Activated naive CD8-positive, alpha-beta T cell (primary cell): ENCODE results near the gene PFDN1.

Source experiments
- H3K27ac Mint-ChIP-seq: one replicate; pipeline ENCODE4 v1.8.0; 2021; ENCODE audit warnings: mixed read lengths
- H3K27me3 Mint-ChIP-seq: one replicate; pipeline ENCODE4 v1.8.0; 2021; ENCODE audit warnings: mixed read lengths
- H3K36me3 Mint-ChIP-seq: one replicate; pipeline ENCODE4 v1.8.0; 2021; ENCODE audit warnings: mixed read lengths
- H3K4me1 Mint-ChIP-seq: one replicate; pipeline ENCODE4 v1.8.0; 2021; ENCODE audit warnings: low read depth, mixed read lengths
- H3K4me3 Mint-ChIP-seq: one replicate; pipeline ENCODE4 v1.8.0; 2021; ENCODE audit warnings: mild to moderate bottlenecking, mixed read lengths
- H3K9me3 Mint-ChIP-seq: one replicate; pipeline ENCODE4 v1.8.0; 2021; ENCODE audit warnings: low read depth, mixed read lengths

The PFDN1 gene

GRCh38 chr5:140265845-140266244 is 37.1 kb downstream of the PFDN1 start:
- no peaks in the 10 kb centered on the region for H3K9me3 Mint-ChIP-seq
- no peaks in the 10 kb centered on the region for H3K27me3 Mint-ChIP-seq
- H3K27ac Mint-ChIP-seq = no peak overlapping the region
- peaks cover 40% of the 10 kb centered on the region for H3K4me1 Mint-ChIP-seq
- H3K36me3 Mint-ChIP-seq = peaks cover 13% of the 10 kb centered on the region
- no peak overlapping the region for H3K4me3 Mint-ChIP-seq

- no peaks in the 10 kb centered on the region for H3K9me3 Mint-ChIP-seq
- no peaks in the 10 kb centered on the region for H3K27me3 Mint-ChIP-seq
- peaks cover 52% of the 10 kb centered on the region for H3K4me1 Mint-ChIP-seq
- H3K27ac Mint-ChIP-seq = no peak overlapping the region
- H3K4me3 Mint-ChIP-seq = no peak overlapping the region
- peaks cover 19% of the 10 kb centered on the region for H3K36me3 Mint-ChIP-seq
These were observed 40.1 kb downstream of the PFDN1 start for GRCh38 chr5:140262839-140263238.

GRCh38 chr5:140262221-140262620 is 40.7 kb downstream of the PFDN1 start:
- H3K9me3 Mint-ChIP-seq = no peaks in the 10 kb centered on the region
- no peak overlapping the region for H3K27ac Mint-ChIP-seq
- no peak overlapping the region for H3K4me3 Mint-ChIP-seq
- peaks cover 52% of the 10 kb centered on the region for H3K4me1 Mint-ChIP-seq
- no peaks in the 10 kb centered on the region for H3K27me3 Mint-ChIP-seq
- H3K36me3 Mint-ChIP-seq = peaks cover 22% of the 10 kb centered on the region

- Mint-ChIP-seq H3K4me1 (peaks cover 46% of the 10 kb centered on the region), H3K9me3 (no peaks in the 10 kb centered on the region), H3K27me3 (no peaks in the 10 kb centered on the region), H3K4me3 (no peak overlapping the region), H3K36me3 (peaks cover 22% of the 10 kb centered on the region), H3K27ac (peak overlapping the region; percentile 4)
These were observed 41.3 kb downstream of the PFDN1 start for GRCh38 chr5:140261403-140262171.

- H3K4me1 Mint-ChIP-seq = peaks cover 32% of the 10 kb centered on the region
- H3K36me3 Mint-ChIP-seq = peaks cover 19% of the 10 kb centered on the region
- no peak overlapping the region for H3K27ac Mint-ChIP-seq
- H3K4me3 Mint-ChIP-seq = no peak overlapping the region
- no peaks in the 10 kb centered on the region for H3K9me3 Mint-ChIP-seq
- H3K27me3 Mint-ChIP-seq = no peaks in the 10 kb centered on the region
These were observed 42.7 kb downstream of the PFDN1 start for GRCh38 chr5:140260089-140260656.

- H3K36me3 Mint-ChIP-seq = peaks cover 19% of the 10 kb centered on the region
- no peak overlapping the region for H3K4me3 Mint-ChIP-seq
- peaks cover 29% of the 10 kb centered on the region for H3K4me1 Mint-ChIP-seq
- no peak overlapping the region for H3K27ac Mint-ChIP-seq
- no peaks in the 10 kb centered on the region for H3K9me3 Mint-ChIP-seq
- H3K27me3 Mint-ChIP-seq = no peaks in the 10 kb centered on the region
These were observed 43.4 kb downstream of the PFDN1 start for GRCh38 chr5:140259500-140259899.

- H3K4me1 Mint-ChIP-seq = peaks cover 29% of the 10 kb centered on the region
- H3K36me3 Mint-ChIP-seq = peaks cover 19% of the 10 kb centered on the region
- H3K4me3 Mint-ChIP-seq = no peak overlapping the region
- H3K27me3 Mint-ChIP-seq = no peaks in the 10 kb centered on the region
- no peaks in the 10 kb centered on the region for H3K9me3 Mint-ChIP-seq
- H3K27ac Mint-ChIP-seq = no peak overlapping the region
These were observed 44.0 kb downstream of the PFDN1 start for GRCh38 chr5:140258873-140259272.

- Mint-ChIP-seq H3K9me3 (no peaks in the 10 kb centered on the region), H3K36me3 (peaks cover 19% of the 10 kb centered on the region), H3K27ac (no peak overlapping the region), H3K4me1 (peaks cover 29% of the 10 kb centered on the region), H3K4me3 (no peak overlapping the region), H3K27me3 (no peaks in the 10 kb centered on the region)
These were observed 44.9 kb downstream of the PFDN1 start for GRCh38 chr5:140258016-140258415.

- Mint-ChIP-seq H3K9me3 (no peaks in the 10 kb centered on the region), H3K27ac (no peak overlapping the region), H3K27me3 (no peaks in the 10 kb centered on the region), H3K4me3 (no peak overlapping the region), H3K4me1 (peaks cover 39% of the 10 kb centered on the region), H3K36me3 (peaks cover 15% of the 10 kb centered on the region)
These were observed 46.2 kb downstream of the PFDN1 start for GRCh38 chr5:140256726-140257125.

- H3K4me1 Mint-ChIP-seq = peaks cover 40% of the 10 kb centered on the region
- peaks cover 16% of the 10 kb centered on the region for H3K36me3 Mint-ChIP-seq
These were observed 47.3 kb downstream of the PFDN1 start for GRCh38 chr5:140255460-140256157.

GRCh38 chr5:140253985-140254384 is 48.9 kb downstream of the PFDN1 start:
- no peak overlapping the region for H3K27ac Mint-ChIP-seq
- no peak overlapping the region for H3K4me3 Mint-ChIP-seq
- no peaks in the 10 kb centered on the region for H3K9me3 Mint-ChIP-seq
- peaks cover 41% of the 10 kb centered on the region for H3K4me1 Mint-ChIP-seq
- H3K27me3 Mint-ChIP-seq = no peaks in the 10 kb centered on the region
- H3K36me3 Mint-ChIP-seq = peaks cover 16% of the 10 kb centered on the region

More at GRCh38 chr5:140255460-140256157, 47.3 kb downstream of the PFDN1 start:
- no peaks in the 10 kb centered on the region for H3K9me3 Mint-ChIP-seq
- no peaks in the 10 kb centered on the region for H3K27me3 Mint-ChIP-seq
- no peak overlapping the region for H3K27ac Mint-ChIP-seq
- no peak overlapping the region for H3K4me3 Mint-ChIP-seq

GRCh38 chr5:140252470-140253126 is 50.3 kb downstream of the PFDN1 start:
- Mint-ChIP-seq H3K27me3 (no peaks in the 10 kb centered on the region), H3K9me3 (no peaks in the 10 kb centered on the region), H3K4me3 (no peak overlapping the region), H3K4me1 (peaks cover 31% of the 10 kb centered on the region), H3K36me3 (peaks cover 7% of the 10 kb centered on the region), H3K27ac (peak overlapping the region; percentile 78)

- H3K4me1 Mint-ChIP-seq = peaks cover 27% of the 10 kb centered on the region
- no peaks in the 10 kb centered on the region for H3K9me3 Mint-ChIP-seq
- peak overlapping the region; percentile 78 for H3K27ac Mint-ChIP-seq
- peaks cover 5% of the 10 kb centered on the region for H3K36me3 Mint-ChIP-seq
- no peak overlapping the region for H3K4me3 Mint-ChIP-seq
- H3K27me3 Mint-ChIP-seq = no peaks in the 10 kb centered on the region
These were observed 51.4 kb downstream of the PFDN1 start for GRCh38 chr5:140251527-140251973.

GRCh38 chr5:140250386-140250785 is 52.5 kb downstream of the PFDN1 start:
- Mint-ChIP-seq H3K9me3 (no peaks in the 10 kb centered on the region), H3K27me3 (no peaks in the 10 kb centered on the region), H3K27ac (no peak overlapping the region), H3K4me1 (peaks cover 28% of the 10 kb centered on the region), H3K4me3 (no peak overlapping the region), H3K36me3 (peaks cover 5% of the 10 kb centered on the region)

- no peaks in the 10 kb centered on the region for H3K9me3 Mint-ChIP-seq
- no peaks in the 10 kb centered on the region for H3K27me3 Mint-ChIP-seq
- H3K4me3 Mint-ChIP-seq = no peak overlapping the region
- peaks cover 5% of the 10 kb centered on the region for H3K36me3 Mint-ChIP-seq
- peaks cover 34% of the 10 kb centered on the region for H3K4me1 Mint-ChIP-seq
- H3K27ac Mint-ChIP-seq = no peak overlapping the region
These were observed 53.4 kb downstream of the PFDN1 start for GRCh38 chr5:140249536-140249935.
